SIG-M5 (cell line): ENCODE data around the gene U2AF2.
"Not testable (repeated sequence)": the region's sequence is repeated elsewhere in the genome, so short reads cannot be mapped to it uniquely, and the experiment has no call there.

Experiments used
- DNase-seq: peaks from one replicate; lab custom pipeline; 2025; lab: John Stamatoyannopoulos, UW

The U2AF2 gene

DNA sequence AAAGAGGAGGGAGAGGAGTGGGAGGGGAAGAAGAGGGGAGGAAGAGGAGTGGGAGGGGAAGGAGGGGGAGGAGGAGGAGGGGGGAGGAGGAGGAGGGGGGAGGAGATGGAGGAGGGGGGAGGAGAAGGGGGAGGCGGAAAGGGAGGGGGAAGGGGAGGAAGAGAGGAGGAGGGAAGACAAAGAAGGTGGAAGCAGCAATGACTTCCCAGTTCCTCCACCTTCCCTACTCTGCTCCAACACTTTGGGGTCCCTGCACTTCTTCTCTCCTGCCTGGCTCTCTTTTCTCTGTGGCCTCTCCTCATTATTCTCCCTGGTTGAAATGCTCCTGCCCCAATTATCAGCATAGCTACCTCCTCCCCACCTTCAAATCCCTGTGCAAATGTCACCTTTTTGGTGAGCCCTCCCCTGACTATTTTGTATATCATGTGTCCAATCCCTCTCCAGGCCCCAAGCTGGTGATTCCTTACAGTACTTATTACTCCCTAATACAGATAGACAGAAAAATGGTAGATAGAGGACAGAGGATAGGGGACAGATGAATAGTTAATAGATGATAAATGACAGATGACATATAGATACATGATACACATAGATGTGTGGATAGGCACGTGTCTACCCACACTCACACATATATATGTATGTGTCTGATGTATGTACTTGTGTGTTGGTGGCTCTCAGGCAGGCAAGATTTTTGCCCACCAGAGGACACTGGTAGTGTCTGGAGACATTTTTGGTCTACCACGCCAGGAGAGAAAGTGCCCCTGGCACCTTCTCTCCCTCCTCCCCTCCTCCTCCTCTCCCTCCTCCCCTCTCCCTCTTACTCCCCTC is 58.2 kb downstream of the U2AF2 start:
- DNase-seq = no peak

DNA sequence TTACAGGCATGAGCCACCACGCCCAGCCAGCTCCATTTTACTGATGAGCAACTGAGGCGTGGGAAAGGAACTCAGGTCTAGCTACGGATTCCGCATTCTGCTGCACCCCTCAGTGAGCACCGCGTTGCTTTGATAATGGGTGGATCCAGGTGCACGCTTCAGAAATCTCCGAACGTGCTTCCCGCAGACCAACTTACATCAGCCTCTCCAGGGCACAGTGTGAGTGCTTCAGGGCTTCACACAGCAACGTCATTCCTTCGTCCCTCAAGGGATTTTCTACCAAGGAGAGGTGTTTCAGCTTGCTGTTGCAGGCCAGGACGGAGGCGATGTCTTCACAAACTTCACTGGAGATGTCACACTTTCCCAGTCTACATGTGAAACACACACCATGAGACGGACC is 61.7 kb downstream of the U2AF2 start:
- DNase-seq = no peak

DNA sequence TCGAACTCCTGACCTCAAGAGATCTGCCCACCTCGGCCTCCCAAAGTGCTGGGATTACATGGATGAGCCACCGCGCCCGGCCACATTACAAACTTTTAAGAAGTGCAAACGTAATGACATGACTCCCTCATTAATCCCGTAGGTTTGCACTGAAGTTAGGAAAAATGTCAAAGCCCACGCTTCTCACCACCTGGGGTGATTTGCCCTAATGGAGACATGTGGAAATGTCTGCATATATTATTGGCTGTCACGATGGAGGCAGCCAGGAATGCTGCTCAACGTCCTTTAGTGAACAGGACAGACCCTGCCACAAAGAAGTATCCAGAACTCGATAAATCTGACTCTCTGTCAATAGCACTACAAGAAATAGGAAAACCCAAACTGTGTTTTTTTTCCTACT is 62.4 kb downstream of the U2AF2 start:
- no peak for DNase-seq

DNA sequence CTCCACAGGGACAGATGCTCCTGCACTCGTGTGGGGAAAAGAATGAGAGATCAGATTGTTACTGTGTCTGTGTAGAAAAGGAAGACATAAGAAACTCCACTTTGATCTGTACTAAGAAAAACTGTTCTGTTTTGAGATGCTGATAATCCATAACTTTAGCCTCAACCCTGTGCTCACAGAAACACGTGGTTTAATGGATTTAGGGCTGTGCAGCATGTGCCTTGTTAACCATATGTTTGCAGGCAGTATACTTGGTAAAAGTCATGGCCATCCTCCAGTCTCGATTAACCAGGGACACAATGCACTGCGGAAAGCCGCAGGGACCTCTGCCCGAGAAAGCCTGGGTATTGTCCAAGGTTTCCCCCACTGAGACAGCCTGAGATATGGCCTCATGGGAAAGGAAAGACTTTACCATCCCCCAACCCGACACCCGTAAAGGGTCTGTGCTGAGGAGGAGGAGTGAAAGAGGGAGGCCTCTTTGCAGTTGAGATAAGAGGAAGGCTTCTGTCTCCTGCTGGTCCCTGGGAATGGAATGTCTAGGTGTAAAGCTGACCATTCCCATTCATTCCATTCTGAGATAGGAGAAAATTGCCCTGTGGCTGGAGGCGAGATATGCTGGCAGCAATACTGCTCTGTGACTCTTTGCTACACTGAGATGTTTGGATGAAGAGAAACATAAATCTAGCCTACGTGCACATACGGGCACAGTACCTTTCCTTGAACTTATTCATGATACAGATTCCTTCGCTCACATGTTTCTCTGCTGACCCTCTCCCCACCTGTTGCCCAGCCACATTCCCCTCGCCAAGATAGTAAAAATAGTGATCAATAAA is 63.3 kb downstream of the U2AF2 start:
- not testable (repeated sequence) for DNase-seq

DNA sequence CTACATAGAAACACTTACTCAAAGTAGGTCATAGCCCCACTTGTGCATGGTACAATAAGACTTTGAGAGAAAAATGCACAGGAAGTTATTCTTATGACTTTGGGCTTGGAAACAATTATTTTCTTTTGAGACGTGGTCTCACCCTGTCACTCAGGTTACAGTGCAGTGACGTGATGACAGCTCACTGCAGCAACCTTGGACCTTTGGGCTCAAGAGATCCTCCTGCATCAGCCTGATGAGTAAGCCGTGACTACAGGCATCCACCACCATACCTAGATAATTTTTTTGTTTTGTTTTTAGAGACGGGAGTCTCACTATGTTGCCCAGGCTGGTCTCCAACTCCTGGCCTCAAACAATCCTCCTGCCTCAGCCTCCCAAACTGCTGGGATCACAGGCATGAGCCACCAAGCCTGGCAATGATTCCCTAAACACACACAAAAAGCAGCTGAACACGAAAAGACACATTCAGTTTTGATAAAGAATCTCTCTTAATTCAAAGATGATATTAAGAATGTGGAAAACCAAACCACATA is 65.4 kb downstream of the U2AF2 start:
- no peak for DNase-seq

DNA sequence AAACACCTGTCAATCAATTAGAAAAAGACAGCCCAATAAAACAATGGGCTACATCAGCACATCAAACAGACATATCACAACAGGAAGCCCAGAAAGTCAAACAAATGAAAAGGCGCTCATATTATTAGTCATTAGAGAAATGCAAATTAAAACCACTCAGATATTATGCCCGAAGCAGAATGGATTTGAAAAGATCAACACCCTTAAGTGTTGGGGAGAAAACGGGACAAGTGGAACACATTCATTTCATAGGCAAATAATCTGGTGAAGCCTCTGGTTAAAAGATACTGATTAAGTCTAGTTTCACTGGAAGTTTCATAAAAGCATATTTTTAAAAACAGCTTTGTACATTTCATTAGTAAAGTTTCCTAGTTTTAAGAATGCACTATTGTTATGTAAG is 66.0 kb downstream of the U2AF2 start:
- no peak for DNase-seq

DNA sequence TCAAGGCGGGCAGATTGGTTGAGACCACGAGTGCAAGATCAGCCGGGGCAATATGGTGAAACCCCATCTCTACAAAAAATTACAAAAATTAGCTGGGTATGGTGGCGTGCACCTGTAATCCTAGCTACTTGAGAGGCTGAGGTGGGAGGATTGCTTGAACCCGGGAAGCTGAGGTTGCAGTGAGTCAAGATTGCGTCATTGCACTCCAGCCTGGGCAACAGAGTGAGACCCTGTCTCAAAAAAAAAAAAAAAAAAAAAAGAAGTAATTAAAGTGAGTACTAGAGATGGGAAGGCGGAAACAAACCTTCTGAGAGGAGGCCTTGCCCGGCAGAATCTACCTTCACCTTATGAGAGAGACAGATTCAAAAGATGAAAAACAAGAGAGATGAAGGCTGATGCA is 68.7 kb downstream of the U2AF2 start:
- DNase-seq = no peak
